HEK293 (cell line): ENCODE results near the gene SERPING1.
A peak's percentile ranks its signal among the peaks of the same experiment; 100 is the strongest.

Experiments
- CTCF ChIA-PET: fragments of 350-600 bp; formaldehyde crosslinking; extraction: SDS; loops from one replicate; lab custom pipeline; 2021; ENCODE audit warnings: antibody characterized with exemption; lab: Yijun Ruan, JAX
- POLR2A ChIA-PET: fragments of 300-600 bp; formaldehyde crosslinking; extraction: SDS; loops from one replicate; lab custom pipeline; 2020; ENCODE audit warnings: antibody characterized with exemption, inconsistent platforms; lab: Yijun Ruan, JAX
- H3K27ac ChIP-seq: fragments of 200-500 bp; sonication (Bioruptor generic); 2 replicates; pipeline ENCODE4 v1.5.1; 2014; ENCODE audit warnings: low read depth, low read length, control low read depth, inconsistent platforms; ENCODE audit errors: extremely low read depth
- H3K36me3 ChIP-seq, 2 experiments: fragments of 200-500 bp in 1 of 2; sonication (Bioruptor generic) in 1 of 2; 1 replicate in 1 of 2; 2 replicates in 1 of 2; pipeline ENCODE4 v1.5.1; 2014 to 2017; ENCODE audit warnings: inconsistent platforms in 2 of 2, low read length in 2 of 2; ENCODE audit not compliant: control insufficient read depth in 2 of 2, insufficient read depth in 1 of 2
- H3K4me1 ChIP-seq: fragments of 200-500 bp; sonication (Bioruptor generic); 2 replicates; pipeline ENCODE4 v1.5.1; 2014; ENCODE audit warnings: mild to moderate bottlenecking, low read length, inconsistent platforms; ENCODE audit not compliant: control insufficient read depth, insufficient read depth
- H3K4me3 ChIP-seq: 2 replicates; pipeline ENCODE4 v1.5.1; 2011; ENCODE audit warnings: low read depth, mild to moderate bottlenecking, control low read depth, low read length, moderate library complexity
- H3K9me3 ChIP-seq: fragments of 200-500 bp; sonication (Bioruptor generic); 2 replicates; pipeline ENCODE4 v1.5.1; 2014; ENCODE audit warnings: low read depth, low read length, inconsistent platforms; ENCODE audit not compliant: control insufficient read depth, insufficient read depth
- CTCF ChIP-seq: fragments of 450-650 bp; formaldehyde crosslinking; IDR thresholded peaks from 2 replicates; pipeline ENCODE4 v1.5.1; 2016; ENCODE audit warnings: missing biosample characterization, missing genetic modification characterization
- GLIS2 ChIP-seq: fragments of 450-650 bp; formaldehyde crosslinking; IDR thresholded peaks from 2 replicates; pipeline ENCODE4 v1.5.1; 2016; ENCODE audit warnings: missing biosample characterization, missing genetic modification characterization
- KLF17 ChIP-seq: fragments of 450-650 bp; formaldehyde crosslinking; IDR thresholded peaks from 2 replicates; pipeline ENCODE4 v1.5.1; 2016; ENCODE audit warnings: missing biosample characterization, missing genetic modification characterization
- KLF8 ChIP-seq: fragments of 450-650 bp; formaldehyde crosslinking; IDR thresholded peaks from 2 replicates; pipeline ENCODE4 v1.5.1; 2016; ENCODE audit warnings: missing biosample characterization, missing genetic modification characterization
- MZF1 ChIP-seq: fragments of 450-650 bp; formaldehyde crosslinking; IDR thresholded peaks from 2 replicates; pipeline ENCODE4 v1.5.1; 2017; ENCODE audit warnings: missing biosample characterization, missing genetic modification characterization, borderline replicate concordance
- PRDM10 ChIP-seq: fragments of 450-650 bp; formaldehyde crosslinking; IDR thresholded peaks from 2 replicates; pipeline ENCODE4 v1.5.1; 2016; ENCODE audit warnings: missing biosample characterization, missing genetic modification characterization
- ZBTB17 ChIP-seq: fragments of 450-650 bp; formaldehyde crosslinking; IDR thresholded peaks from 2 replicates; pipeline ENCODE4 v1.5.1; 2016; ENCODE audit warnings: missing biosample characterization, missing genetic modification characterization
- ZBTB48 ChIP-seq: fragments of 450-650 bp; formaldehyde crosslinking; IDR thresholded peaks from 2 replicates; pipeline ENCODE4 v1.5.1; 2016; ENCODE audit warnings: missing biosample characterization, missing genetic modification characterization
- ZBTB8A ChIP-seq: fragments of 450-650 bp; formaldehyde crosslinking; IDR thresholded peaks from 2 replicates; pipeline ENCODE4 v1.5.1; 2016; ENCODE audit warnings: missing biosample characterization, missing genetic modification characterization
- ZEB2 ChIP-seq: fragments of 450-650 bp; formaldehyde crosslinking; IDR thresholded peaks from 2 replicates; pipeline ENCODE4 v1.5.1; 2016; ENCODE audit warnings: missing biosample characterization, missing genetic modification characterization
- ZFHX2 ChIP-seq: fragments of 450-650 bp; formaldehyde crosslinking; conservative IDR thresholded peaks from 2 replicates; pipeline ENCODE4 v1.5.1; 2016; ENCODE audit warnings: missing biosample characterization, missing genetic modification characterization
- ZNF114 ChIP-seq: fragments of 450-650 bp; formaldehyde crosslinking; IDR thresholded peaks from 2 replicates; pipeline ENCODE4 v1.5.0; 2017; ENCODE audit warnings: missing biosample characterization, missing genetic modification characterization
- ZNF169 ChIP-seq: fragments of 450-650 bp; formaldehyde crosslinking; IDR thresholded peaks from 2 replicates; pipeline ENCODE4 v1.5.1; 2016; ENCODE audit warnings: missing biosample characterization, missing genetic modification characterization
- ZNF335 ChIP-seq: fragments of 450-650 bp; formaldehyde crosslinking; conservative IDR thresholded peaks from 2 replicates; pipeline ENCODE4 v1.5.1; 2016; ENCODE audit warnings: missing biosample characterization, missing genetic modification characterization
- ZNF488 ChIP-seq: fragments of 450-650 bp; formaldehyde crosslinking; IDR thresholded peaks from 2 replicates; pipeline ENCODE4 v1.5.1; 2016; ENCODE audit warnings: missing biosample characterization, missing genetic modification characterization
- ZNF514 ChIP-seq: fragments of 450-650 bp; formaldehyde crosslinking; IDR thresholded peaks from 2 replicates; pipeline ENCODE4 v1.5.1; 2016; ENCODE audit warnings: missing biosample characterization, missing genetic modification characterization
- ZNF548 ChIP-seq: fragments of 450-650 bp; formaldehyde crosslinking; IDR thresholded peaks from 2 replicates; pipeline ENCODE4 v1.5.1; 2016; ENCODE audit warnings: missing biosample characterization, missing genetic modification characterization
- ZNF600 ChIP-seq: fragments of 450-650 bp; formaldehyde crosslinking; IDR thresholded peaks from 2 replicates; pipeline ENCODE4 v1.5.1; 2016; ENCODE audit warnings: missing biosample characterization, missing genetic modification characterization
- ZNF610 ChIP-seq: fragments of 450-650 bp; formaldehyde crosslinking; IDR thresholded peaks from 2 replicates; pipeline ENCODE4 v1.5.1; 2016; ENCODE audit warnings: missing biosample characterization, missing genetic modification characterization, borderline replicate concordance
- ZNF660 ChIP-seq: fragments of 450-650 bp; IDR thresholded peaks from 2 replicates; pipeline ENCODE4 v1.5.1; 2018; ENCODE audit warnings: missing biosample characterization, mild to moderate bottlenecking, missing genetic modification characterization
- ZNF692 ChIP-seq: fragments of 450-650 bp; formaldehyde crosslinking; IDR thresholded peaks from 2 replicates; pipeline ENCODE4 v1.5.1; 2016; ENCODE audit warnings: missing biosample characterization, missing genetic modification characterization
- ZNF747 ChIP-seq: fragments of 450-650 bp; formaldehyde crosslinking; IDR thresholded peaks from 2 replicates; pipeline ENCODE4 v1.5.1; 2016; ENCODE audit warnings: missing biosample characterization, missing genetic modification characterization
- ZNF777 ChIP-seq: fragments of 450-650 bp; formaldehyde crosslinking; IDR thresholded peaks from 2 replicates; pipeline ENCODE4 v1.5.1; 2017; ENCODE audit warnings: missing biosample characterization, missing genetic modification characterization, borderline replicate concordance
- ZSCAN30 ChIP-seq: fragments of 450-650 bp; IDR thresholded peaks from 2 replicates; pipeline ENCODE4 v1.5.1; 2018; ENCODE audit warnings: missing biosample characterization, mild to moderate bottlenecking, missing genetic modification characterization, moderate library complexity
- TF ChIP-seq, protein P1 (sequence below): fragments of 450-650 bp; formaldehyde crosslinking; IDR thresholded peaks from 2 replicates; pipeline ENCODE4 v1.5.1; 2016; ENCODE audit warnings: missing biosample characterization, missing genetic modification characterization

Gene SERPING1

GRCh38 chr11:57567515-57568329 is 29.8 kb upstream of the SERPING1 start, which contains the start of gene UBE2L6:
TSS of gene UBE2L6 (minus strand) at chr11:57567672. CDS start at chr11:57567611, 61 bp downstream.
- Histone ChIP-seq H3K4me3 (peak within 1 kb of the TSS; percentile 73), H3K27ac (no peak within 1 kb of the TSS; the same call in 1 of the 2 replicates), H3K4me1 (no peaks in the 10 kb centered on the region), H3K36me3 (no peaks in the 10 kb centered on the region), H3K9me3 (no peaks in the 10 kb centered on the region)
- ChIA-PET POLR2A (interaction anchor here (1.1 to 2.0 kb wide), 2 partner anchors 74 to 77 kb away, joined by 4 to 13 read pairs; no protein-coding TSS in a partner anchor), CTCF (interaction anchor here (0.6 to 8.7 kb wide), 30 partner anchors 9 to 1575 kb away, joined by 3 to 183 read pairs (median 4); partner anchors contain the start of gene FAM111A)
- TF ChIP-seq ZNF114 (tag by site-specific recombination): no peak
- peak; percentile 79 for TF ChIP-seq GLIS2 (tag by site-specific recombination)
- TF ChIP-seq ZBTB48 (tag by site-specific recombination): peak; percentile 75; the same call in 1 of the 2 replicates
- peak; percentile 75 for TF ChIP-seq ZNF600 (tag by site-specific recombination)
- no peak for TF ChIP-seq ZNF660 (tag by site-specific recombination)
- peak; percentile 48 for TF ChIP-seq ZBTB8A (tag by site-specific recombination)
- TF ChIP-seq ZNF335 (tag by site-specific recombination): peak; percentile 92
- TF ChIP-seq KLF8 (tag by site-specific recombination): peak; percentile 16; the same call in 1 of the 2 replicates
- no peak for TF ChIP-seq ZNF488 (tag by site-specific recombination)
- peak; percentile 38; the same call in 1 of the 2 replicates for TF ChIP-seq ZNF777 (tag by site-specific recombination)
- TF ChIP-seq ZNF514 (tag by site-specific recombination): no peak
- 0 out of 2 replicates have a peak, but pooled peaks have one; percentile 10 for TF ChIP-seq ZFHX2 (tag by site-specific recombination)
- TF ChIP-seq CTCF: peak; percentile 64; the same call in 1 of the 2 replicates
- TF ChIP-seq MZF1: peak; percentile 66; the same call in 1 of the 2 replicates
- TF ChIP-seq ZNF610 (tag by site-specific recombination): 0 out of 2 replicates have a peak, but pooled peaks have one; percentile 26
- TF ChIP-seq ZNF169 (tag by site-specific recombination): no peak
- TF ChIP-seq PRDM10 (tag by site-specific recombination): peak; percentile 28; the same call in 1 of the 2 replicates
- no peak for TF ChIP-seq ZNF747 (tag by site-specific recombination)
- 0 out of 2 replicates have a peak, but pooled peaks have one; percentile 5 for TF ChIP-seq ZSCAN30 (tag by site-specific recombination)
- TF ChIP-seq, protein P1, sequence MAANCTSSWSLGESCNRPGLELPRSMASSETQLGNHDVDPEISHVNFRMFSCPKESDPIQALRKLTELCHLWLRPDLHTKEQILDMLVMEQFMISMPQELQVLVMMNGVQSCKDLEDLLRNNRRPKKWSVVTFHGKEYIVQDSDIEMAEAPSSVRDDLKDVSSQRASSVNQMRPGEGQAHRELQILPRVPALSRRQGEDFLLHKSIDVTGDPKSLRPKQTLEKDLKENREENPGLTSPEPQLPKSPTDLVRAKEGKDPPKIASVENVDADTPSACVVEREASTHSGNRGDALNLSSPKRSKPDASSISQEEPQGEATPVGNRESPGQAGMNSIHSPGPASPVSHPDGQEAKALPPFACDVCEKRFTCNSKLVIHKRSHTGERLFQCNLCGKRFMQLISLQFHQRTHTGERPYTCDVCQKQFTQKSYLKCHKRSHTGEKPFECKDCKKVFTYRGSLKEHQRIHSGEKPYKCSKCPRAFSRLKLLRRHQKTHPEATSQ (tag by site-specific recombination): no peak
- TF ChIP-seq ZNF692: peak; percentile 61; the same call in 1 of the 2 replicates
- TF ChIP-seq KLF17: 0 out of 2 replicates have a peak, but pooled peaks have one; percentile 22
- TF ChIP-seq ZBTB17: peak; percentile 88
- TF ChIP-seq ZNF548: no peak
- peak; percentile 65 for TF ChIP-seq ZEB2 (tag by site-specific recombination)
